Ishikawa (cell line): ENCODE data around the gene SLC9A9.

Source experiments
- CREB1 ChIP-seq: IDR thresholded peaks from 2 replicates; pipeline ENCODE4 v1.6.1; 2012; ENCODE audit warnings: low read depth
- EGR1 ChIP-seq: IDR thresholded peaks from 2 replicates; pipeline ENCODE4 v1.6.1; 2012
- EP300 ChIP-seq: IDR thresholded peaks from 2 replicates; pipeline ENCODE4 v1.6.1; 2012; ENCODE audit warnings: borderline replicate concordance
- RAD21 ChIP-seq: IDR thresholded peaks from 2 replicates; pipeline ENCODE4 v1.6.1; 2012; ENCODE audit warnings: low read depth
- TAF1 ChIP-seq: IDR thresholded peaks from 2 replicates; pipeline ENCODE4 v1.6.1; 2012; ENCODE audit warnings: low read depth, mild to moderate bottlenecking
- TCF12 ChIP-seq: IDR thresholded peaks from 2 replicates; pipeline ENCODE4 v1.6.1; 2012; ENCODE audit warnings: low read depth
- USF1 ChIP-seq: IDR thresholded peaks from 2 replicates; pipeline ENCODE4 v1.6.1; 2012
- YY1 ChIP-seq: IDR thresholded peaks from 2 replicates; pipeline ENCODE4 v1.6.1; 2012; ENCODE audit warnings: low read depth
- TF ChIP-seq, protein P1 (sequence below): IDR thresholded peaks from 2 replicates; pipeline ENCODE4 v1.6.1; 2012

DNA sequence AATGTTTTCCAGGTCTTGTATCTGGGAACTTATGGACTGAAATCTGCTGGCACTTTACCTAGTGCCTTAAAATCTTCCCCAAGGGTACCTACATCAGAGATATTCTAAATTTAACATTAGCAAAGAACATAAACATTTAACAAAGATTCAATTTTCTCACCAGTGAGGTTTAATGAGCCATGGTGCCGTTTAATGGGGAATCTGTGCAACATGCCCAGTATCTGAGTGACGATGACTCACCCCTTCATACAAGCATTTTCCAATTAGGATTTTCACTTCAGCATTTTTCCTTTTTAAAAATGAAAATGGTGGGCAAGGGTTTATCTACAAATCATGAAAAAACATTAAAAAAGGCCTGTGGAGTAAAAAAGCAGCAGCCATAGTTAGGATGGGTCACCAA lies 189.4 kb downstream of the SLC9A9 start:
- no peak for TF ChIP-seq TCF12
- no peak for TF ChIP-seq RAD21
- TF ChIP-seq, protein P1, sequence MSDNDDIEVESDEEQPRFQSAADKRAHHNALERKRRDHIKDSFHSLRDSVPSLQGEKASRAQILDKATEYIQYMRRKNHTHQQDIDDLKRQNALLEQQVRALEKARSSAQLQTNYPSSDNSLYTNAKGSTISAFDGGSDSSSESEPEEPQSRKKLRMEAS: no peak
- no peak for TF ChIP-seq EGR1
- TF ChIP-seq TAF1: no peak
- TF ChIP-seq CREB1: no peak
- TF ChIP-seq YY1: no peak
- TF ChIP-seq EP300: no peak
- TF ChIP-seq USF1: no peak
